ENCODE results near the gene DNAI7.

GRCh38 chr12:25115677-25116076 is 79.3 kb downstream of the DNAI7 start:
- TF ChIP-seq, protein P1, sequence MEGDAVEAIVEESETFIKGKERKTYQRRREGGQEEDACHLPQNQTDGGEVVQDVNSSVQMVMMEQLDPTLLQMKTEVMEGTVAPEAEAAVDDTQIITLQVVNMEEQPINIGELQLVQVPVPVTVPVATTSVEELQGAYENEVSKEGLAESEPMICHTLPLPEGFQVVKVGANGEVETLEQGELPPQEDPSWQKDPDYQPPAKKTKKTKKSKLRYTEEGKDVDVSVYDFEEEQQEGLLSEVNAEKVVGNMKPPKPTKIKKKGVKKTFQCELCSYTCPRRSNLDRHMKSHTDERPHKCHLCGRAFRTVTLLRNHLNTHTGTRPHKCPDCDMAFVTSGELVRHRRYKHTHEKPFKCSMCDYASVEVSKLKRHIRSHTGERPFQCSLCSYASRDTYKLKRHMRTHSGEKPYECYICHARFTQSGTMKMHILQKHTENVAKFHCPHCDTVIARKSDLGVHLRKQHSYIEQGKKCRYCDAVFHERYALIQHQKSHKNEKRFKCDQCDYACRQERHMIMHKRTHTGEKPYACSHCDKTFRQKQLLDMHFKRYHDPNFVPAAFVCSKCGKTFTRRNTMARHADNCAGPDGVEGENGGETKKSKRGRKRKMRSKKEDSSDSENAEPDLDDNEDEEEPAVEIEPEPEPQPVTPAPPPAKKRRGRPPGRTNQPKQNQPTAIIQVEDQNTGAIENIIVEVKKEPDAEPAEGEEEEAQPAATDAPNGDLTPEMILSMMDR (conservative IDR thresholded peaks at IDR 0.05 in 1 of 2, IDR thresholded peaks at IDR 0.05 in 1 of 2; ENCODE audit: extremely low read depth in 1 of 2, insufficient read depth in 1 of 2, low read depth in 1 of 2, low read length in 2 of 2), result no peak
- no peak for TF ChIP-seq EZH2 (IDR thresholded peaks at IDR 0.05; ENCODE audit: borderline replicate concordance, low read length)
